Adrenal gland (tissue), 5 donors: ENCODE results near the gene RUNX1.

Experiments
- POLR2A ChIP-seq, 2 donors: fragments of 450-650 bp; IDR thresholded peaks; one replicate each; pipeline ENCODE4 v1.6.1; 2017; ENCODE audit warnings: antibody characterized with exemption in 2 of 2, mild to moderate bottlenecking in 2 of 2, moderate library complexity in 1 of 2
- TF ChIP-seq, protein P1 (sequence below), 6 experiments: fragments of 450-650 bp in 4 of 6; fragments of 200-600 bp in 2 of 6; sonication (generic) in 1 of 6; IDR thresholded peaks; 1 replicate in 5 of 6; 2 replicates in 1 of 6; pipeline versions ENCODE4 v1.5.1 to v1.8.0; 2016 to 2021; ENCODE audit warnings: antibody characterized with exemption in 6 of 6, mild to moderate bottlenecking in 2 of 6, moderate library complexity in 1 of 6
- donor health status: DM: no; HTN: no; CAD: no.

DNA sequence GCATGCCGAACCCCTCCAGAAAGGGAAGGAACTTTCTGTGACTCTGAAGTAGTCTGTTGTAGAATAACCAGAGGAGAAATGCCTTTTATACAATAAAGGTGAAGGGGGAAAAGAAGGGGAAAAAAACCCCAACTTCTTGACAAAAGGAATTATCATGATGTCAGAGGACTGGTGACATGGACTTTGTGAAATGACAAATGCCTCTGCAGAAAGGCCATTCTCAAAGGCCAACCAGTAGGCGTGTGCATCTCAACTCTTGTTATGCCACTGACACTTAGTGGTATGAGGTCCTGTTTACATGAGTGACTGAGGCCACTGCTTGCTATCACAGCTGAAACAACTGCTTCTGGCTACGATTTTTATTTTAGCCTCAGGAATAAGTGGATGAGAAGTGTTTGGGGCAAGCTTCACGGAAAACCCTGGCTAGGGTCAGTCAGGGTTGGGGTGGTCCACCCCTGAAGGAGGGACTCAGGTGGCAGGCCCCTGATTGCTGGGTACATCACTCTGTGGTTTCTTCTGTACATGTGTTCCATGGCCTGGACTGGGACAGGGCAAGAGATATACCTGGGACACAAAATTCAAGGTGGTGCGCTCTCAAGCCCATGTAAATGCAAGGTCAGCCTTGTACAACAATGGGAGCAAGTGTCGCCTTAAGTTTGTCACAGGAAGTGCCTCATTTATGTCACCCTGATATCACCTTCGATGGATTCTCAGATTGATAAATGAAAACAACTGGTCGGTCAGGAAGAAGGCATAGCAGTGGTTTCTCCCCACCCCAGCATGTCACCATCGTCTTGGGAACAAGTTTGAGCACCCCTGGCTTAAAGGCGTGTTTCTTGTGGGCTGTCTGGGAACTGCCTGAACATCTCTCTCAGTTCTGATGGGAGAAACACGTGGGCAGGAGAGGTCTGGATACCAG is 12.4 kb downstream of the RUNX1 start:
- TF ChIP-seq, protein P1, sequence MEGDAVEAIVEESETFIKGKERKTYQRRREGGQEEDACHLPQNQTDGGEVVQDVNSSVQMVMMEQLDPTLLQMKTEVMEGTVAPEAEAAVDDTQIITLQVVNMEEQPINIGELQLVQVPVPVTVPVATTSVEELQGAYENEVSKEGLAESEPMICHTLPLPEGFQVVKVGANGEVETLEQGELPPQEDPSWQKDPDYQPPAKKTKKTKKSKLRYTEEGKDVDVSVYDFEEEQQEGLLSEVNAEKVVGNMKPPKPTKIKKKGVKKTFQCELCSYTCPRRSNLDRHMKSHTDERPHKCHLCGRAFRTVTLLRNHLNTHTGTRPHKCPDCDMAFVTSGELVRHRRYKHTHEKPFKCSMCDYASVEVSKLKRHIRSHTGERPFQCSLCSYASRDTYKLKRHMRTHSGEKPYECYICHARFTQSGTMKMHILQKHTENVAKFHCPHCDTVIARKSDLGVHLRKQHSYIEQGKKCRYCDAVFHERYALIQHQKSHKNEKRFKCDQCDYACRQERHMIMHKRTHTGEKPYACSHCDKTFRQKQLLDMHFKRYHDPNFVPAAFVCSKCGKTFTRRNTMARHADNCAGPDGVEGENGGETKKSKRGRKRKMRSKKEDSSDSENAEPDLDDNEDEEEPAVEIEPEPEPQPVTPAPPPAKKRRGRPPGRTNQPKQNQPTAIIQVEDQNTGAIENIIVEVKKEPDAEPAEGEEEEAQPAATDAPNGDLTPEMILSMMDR (IDR thresholded peaks at IDR 0.05), result no peak
- no peak for TF ChIP-seq POLR2A (IDR thresholded peaks at IDR 0.05)
